ENCODE data around the gene SPATS2.
"Not testable (repeated sequence)": the region's sequence is repeated elsewhere in the genome, so short reads cannot be mapped to it uniquely, and the experiment has no call there.

Gene SPATS2

GRCh38 chr12:49502590-49502989 is 135.3 kb downstream of the SPATS2 start:
- H3K4me3 ChIP-seq (ENCODE audit: low read depth, low read length): no peak overlapping the region
- in situ Hi-C loops (cut with HindIII; ENCODE audit: low sequenced_read_pairs): loop anchor here (25.0 kb wide), 1 partner anchor 140 kb away; the partner anchor contains the start of gene SPATS2
- TF ChIP-seq CTCF (IDR thresholded peaks at IDR 0.05; ENCODE audit: low read depth, low read length): no peak
- peak; percentile 25 for DNase-seq (ENCODE audit: low read depth, low spot score)

- no peak overlapping the region for H3K4me3 ChIP-seq (ENCODE audit: low read depth, low read length)
- peak; percentile 68 for DNase-seq (ENCODE audit: low read depth, low spot score)
- no peak for TF ChIP-seq CTCF (IDR thresholded peaks at IDR 0.05; ENCODE audit: low read depth, low read length)
- in situ Hi-C loops (cut with HindIII; ENCODE audit: low sequenced_read_pairs): loop anchor here (25.0 kb wide), 1 partner anchor 141 kb away; the partner anchor contains the start of gene SPATS2
Measured at GRCh38 chr12:49503674-49504180, 136.5 kb downstream of the SPATS2 start.

GRCh38 chr12:49505672-49506071 is 138.4 kb downstream of the SPATS2 start:
- TF ChIP-seq CTCF (IDR thresholded peaks at IDR 0.05; ENCODE audit: low read depth, low read length): no peak

GRCh38 chr12:49507139-49507538 is 139.9 kb downstream of the SPATS2 start:
- DNase-seq (ENCODE audit: low read depth, low spot score): peak; percentile 89
- no peak for TF ChIP-seq CTCF (IDR thresholded peaks at IDR 0.05; ENCODE audit: low read depth, low read length)
- H3K4me3 ChIP-seq (ENCODE audit: low read depth, low read length): no peak overlapping the region
- in situ Hi-C loops (cut with HindIII; ENCODE audit: low sequenced_read_pairs): loop anchor here (25.0 kb wide), 1 partner anchor 145 kb away; the partner anchor contains the start of gene SPATS2

More at GRCh38 chr12:49505672-49506071, 138.4 kb downstream of the SPATS2 start:
- DNase-seq (ENCODE audit: low read depth, low spot score): peak; percentile 26
- no peak overlapping the region for H3K4me3 ChIP-seq (ENCODE audit: low read depth, low read length)
- in situ Hi-C loops (cut with HindIII; ENCODE audit: low sequenced_read_pairs): loop anchor here (25.0 kb wide), 1 partner anchor 143 kb away; the partner anchor contains the start of gene SPATS2

GRCh38 chr12:49509681-49510080 is 142.4 kb downstream of the SPATS2 start:
- not testable (repeated sequence) for DNase-seq (ENCODE audit: low read depth, low spot score); H3K4me3 ChIP-seq (ENCODE audit: low read depth, low read length)
- in situ Hi-C loops (cut with HindIII; ENCODE audit: low sequenced_read_pairs): loop anchor here (25.0 kb wide), 1 partner anchor 147 kb away; the partner anchor contains the start of gene SPATS2

GRCh38 chr12:49511410-49511809 is 144.1 kb downstream of the SPATS2 start:
- in situ Hi-C loops (cut with HindIII; ENCODE audit: low sequenced_read_pairs): loop anchor here (25.0 kb wide), 1 partner anchor 149 kb away; the partner anchor contains the start of gene SPATS2
- no peak for TF ChIP-seq CTCF (IDR thresholded peaks at IDR 0.05; ENCODE audit: low read depth, low read length)
- no peak overlapping the region for H3K4me3 ChIP-seq (ENCODE audit: low read depth, low read length)
- no peak for DNase-seq (ENCODE audit: low read depth, low spot score)

- DNase-seq (ENCODE audit: low read depth, low spot score): no peak
- TF ChIP-seq CTCF (IDR thresholded peaks at IDR 0.05; ENCODE audit: low read depth, low read length): no peak
- in situ Hi-C loops (cut with HindIII; ENCODE audit: low sequenced_read_pairs): loop anchor here (25.0 kb wide), 1 partner anchor 150 kb away; the partner anchor contains the start of gene SPATS2
- no peak overlapping the region for H3K4me3 ChIP-seq (ENCODE audit: low read depth, low read length)
Measured at GRCh38 chr12:49512546-49512945, 145.3 kb downstream of the SPATS2 start.

Data from astrocyte of the spinal cord (primary cell).